ENCODE data around the gene MESD.

MESD gene

GRCh38 chr15:80902298-80902801 is 87.3 kb downstream of the MESD start:
- no peaks in the 10 kb centered on the region for H3K9me3 ChIP-seq (ENCODE audit: control insufficient read depth, low read length)
- WGBS, 2 experiments (ENCODE audit: insufficient coverage in 2 of 2), result 93% methylated on average over 7 to 9 of the region's 10 CpGs
- H3K4me3 ChIP-seq (ENCODE audit: extremely low read depth, insufficient read depth, low read length, poor library complexity, severe bottlenecking), result no peak overlapping the region
- no peaks in the 10 kb centered on the region for H3K36me3 ChIP-seq (ENCODE audit: control insufficient read depth, insufficient read depth, low read length)
- H3K4me1 ChIP-seq (ENCODE audit: control insufficient read depth, insufficient read depth, low read length, poor library complexity, severe bottlenecking), result peaks cover 7% of the 10 kb centered on the region
- no peak overlapping the region for H3K27ac ChIP-seq (ENCODE audit: low read depth, low read length, severe bottlenecking)

- H3K9me3 ChIP-seq (ENCODE audit: control insufficient read depth, low read length), result peaks cover 7% of the 10 kb centered on the region
- H3K4me1 ChIP-seq (ENCODE audit: control insufficient read depth, insufficient read depth, low read length, poor library complexity, severe bottlenecking), result no peaks in the 10 kb centered on the region
- no peak overlapping the region for H3K4me3 ChIP-seq (ENCODE audit: extremely low read depth, insufficient read depth, low read length, poor library complexity, severe bottlenecking)
- 67 to 75% methylated on average over 1 to 2 of the region's 2 CpGs for WGBS, 2 experiments (ENCODE audit: insufficient coverage in 2 of 2)
- no peaks in the 10 kb centered on the region for H3K36me3 ChIP-seq (ENCODE audit: control insufficient read depth, insufficient read depth, low read length)
- no peak overlapping the region for H3K27ac ChIP-seq (ENCODE audit: low read depth, low read length, severe bottlenecking)
Observed at GRCh38 chr15:80898040-80898439, 91.6 kb downstream of the MESD start.

All from mesodermal cell (in vitro differentiated cells).